Measurements from ENCODE around the gene COL15A1. TPM values are rescaled to one million over a fixed set of nuclear protein-coding genes. Genes with fewer than 3 reads are reported as not detected.

COL15A1 gene
- total and polyA plus RNA-seq, 2 of the 8 experiments (the other 6 are each of a cell fraction or from before 2014, with no cell fraction given): 0.12 to 0.15 TPM

DNA sequence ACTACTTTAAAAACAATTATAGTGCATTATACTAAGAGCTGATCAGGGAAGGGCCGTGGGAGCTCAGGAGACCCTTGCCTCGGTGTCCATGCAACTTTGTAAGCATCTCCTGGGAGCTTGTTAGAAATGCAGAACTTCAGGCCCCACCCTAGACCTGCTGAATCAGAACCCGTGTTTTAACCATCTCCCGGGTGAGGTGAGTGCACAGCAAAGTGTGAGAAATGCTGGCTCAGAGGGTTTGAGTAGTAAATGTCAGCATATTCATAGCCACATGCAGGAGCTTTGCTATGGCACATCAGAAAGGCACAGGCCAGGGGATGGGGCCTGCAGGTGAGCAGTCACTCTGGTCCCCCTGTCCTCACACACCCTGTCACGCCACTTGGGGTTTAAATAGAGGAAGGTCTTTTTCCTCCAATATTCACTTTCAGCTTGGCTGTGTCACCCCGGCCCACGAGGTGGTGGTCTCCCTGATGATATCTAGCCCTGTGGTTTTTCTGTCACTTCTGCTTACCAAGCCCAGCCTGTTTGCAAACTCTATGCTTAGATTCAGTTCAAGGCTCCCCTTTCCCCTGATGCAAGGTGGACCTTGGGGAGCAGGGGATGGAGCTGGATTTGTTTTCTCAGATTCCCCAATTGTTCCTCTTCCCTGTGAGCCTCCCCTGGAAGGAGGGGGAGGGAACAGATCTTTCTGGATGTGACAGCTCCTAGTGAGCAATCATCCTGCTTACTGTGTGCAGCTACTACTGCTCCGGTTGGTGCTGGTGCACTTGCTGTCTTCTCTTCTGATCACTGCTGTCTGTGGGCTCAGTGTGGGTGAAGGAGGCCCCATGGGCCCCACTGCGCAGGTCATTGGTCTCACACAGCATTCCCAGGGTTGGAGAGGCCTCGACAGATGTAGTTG lies 109.4 kb downstream of the COL15A1 start:
- Histone ChIP-seq H3K4ac (replicated peaks; ENCODE audit: insufficient read length, low read depth, low read length) (no peak overlapping the region), H4K8ac (ENCODE audit: extremely low read depth, insufficient read depth, low read length) (no peak overlapping the region), H2BK20ac (ENCODE audit: low read length) (no peak overlapping the region), H3K23me2 (ENCODE audit: low read depth, low read length) (no peaks in the 10 kb centered on the region), H3K9ac (replicated peaks in 1 of 4; ENCODE audit: extremely low read depth in 1 of 4, low read depth in 3 of 4, low read length in 3 of 4) (no peak overlapping the region), H3K79me1 (ENCODE audit: low read depth, low read length) (no peaks in the 10 kb centered on the region), H3K27ac (ENCODE audit: low read depth, low read length) (no peak overlapping the region), H3K79me2 (ENCODE audit: control insufficient read depth in 1 of 2, insufficient read depth in 2 of 2, low read length in 2 of 2) (no peaks in the 10 kb centered on the region), H3K4me1 (replicated peaks in 1 of 4; ENCODE audit: control insufficient read depth in 3 of 4, insufficient read depth in 4 of 4, low read length in 3 of 4) (no peaks in the 10 kb centered on the region), H2BK15ac (ENCODE audit: low read length) (no peak overlapping the region), H2AK5ac (ENCODE audit: low read depth, low read length) (no peak overlapping the region), H3K14ac (ENCODE audit: insufficient read length) (no peak overlapping the region), H2BK12ac (ENCODE audit: low read depth, low read length) (no peak overlapping the region), H3K18ac (ENCODE audit: extremely low read depth, low read length) (no peak overlapping the region), H3K36me3 (ENCODE audit: control insufficient read depth in 2 of 4, insufficient read depth in 4 of 4, low read length in 3 of 4) (no peaks in the 10 kb centered on the region), H3K4me3 (ENCODE audit: extremely low read depth in 1 of 4, insufficient read depth in 2 of 4, low read depth in 3 of 4, low read length in 4 of 4) (no peak overlapping the region), H3K27me3 (replicated peaks in 1 of 4; ENCODE audit: control insufficient read depth in 3 of 4, extremely low read depth in 1 of 4, insufficient read depth in 3 of 4, low read length in 3 of 4) (no peaks in the 10 kb centered on the region), H3K56ac (replicated peaks; ENCODE audit: insufficient read length, low read depth, low read length) (no peak overlapping the region), H4K5ac (ENCODE audit: insufficient read length, low read depth, low read length) (no peak overlapping the region), H4K20me1 (replicated peaks in 1 of 2; ENCODE audit: control insufficient read depth in 1 of 2, insufficient read depth in 2 of 2, low read length in 2 of 2) (no peaks in the 10 kb centered on the region), H3K9me3 (ENCODE audit: insufficient read depth in 2 of 2, low read depth in 1 of 2, low read length in 1 of 2) (no peaks in the 10 kb centered on the region), H2AFZ (ENCODE audit: low read length) (no peak overlapping the region), H2BK5ac (ENCODE audit: low read depth, low read length) (no peak overlapping the region), H2BK120ac (replicated peaks; ENCODE audit: low read depth, low read length) (no peak overlapping the region), H4K91ac (replicated peaks; ENCODE audit: insufficient read length, low read length) (no peak overlapping the region), H3K23ac (ENCODE audit: insufficient read length) (no peak overlapping the region), H3K4me2 (ENCODE audit: insufficient read depth in 1 of 2, low read depth in 2 of 2, low read length in 2 of 2) (no peak overlapping the region)
- POLR2A ChIA-PET (ENCODE audit: partially characterized antibody): no interaction called here
- CTCF ChIA-PET (ENCODE audit: partially characterized antibody): interaction anchor here (0.9 to 1.7 kb wide), 5 partner anchors 20 to 205 kb away, joined by 3 to 5 read pairs (median 4); no protein-coding TSS in a partner anchor
- DNase-seq (ENCODE audit: low read depth in 1 of 2, low spot score in 2 of 2): no peak
- 87% methylated on average over 10 of the region's 10 CpGs; no CpG with 5 or more reads in 1 of the 2 experiments for WGBS, 2 experiments (ENCODE audit: extremely low coverage in 1 of 2, insufficient coverage in 1 of 2, insufficient read length in 1 of 2, insufficient replicate concordance in 2 of 2, low coverage in 1 of 2, low lambda C conversion rate in 2 of 2, missing lambda C conversion rate in 1 of 2)
- FAIRE-seq: no peak
- no peak for TF ChIP-seq FOSL1 (IDR thresholded peaks at IDR 0.05; ENCODE audit: insufficient read depth, low read depth, low read length)
- no peak for TF ChIP-seq BCL11A (IDR thresholded peaks at IDR 0.05; ENCODE audit: low read depth in 2 of 2, low read length in 2 of 2)
- TF ChIP-seq CHD1 (IDR thresholded peaks at IDR 0.05; ENCODE audit: low read depth, low read length): no peak
- TF ChIP-seq NRF1 (IDR thresholded peaks at IDR 0.05; ENCODE audit: low read depth, low read length): no peak
- TF ChIP-seq SIRT6 (IDR thresholded peaks at IDR 0.05; ENCODE audit: low read length): no peak
- no peak for TF ChIP-seq CREB1 (IDR thresholded peaks at IDR 0.05)
- no peak for TF ChIP-seq SP4 (IDR thresholded peaks at IDR 0.05; ENCODE audit: low read length)
- TF ChIP-seq, protein P1, sequence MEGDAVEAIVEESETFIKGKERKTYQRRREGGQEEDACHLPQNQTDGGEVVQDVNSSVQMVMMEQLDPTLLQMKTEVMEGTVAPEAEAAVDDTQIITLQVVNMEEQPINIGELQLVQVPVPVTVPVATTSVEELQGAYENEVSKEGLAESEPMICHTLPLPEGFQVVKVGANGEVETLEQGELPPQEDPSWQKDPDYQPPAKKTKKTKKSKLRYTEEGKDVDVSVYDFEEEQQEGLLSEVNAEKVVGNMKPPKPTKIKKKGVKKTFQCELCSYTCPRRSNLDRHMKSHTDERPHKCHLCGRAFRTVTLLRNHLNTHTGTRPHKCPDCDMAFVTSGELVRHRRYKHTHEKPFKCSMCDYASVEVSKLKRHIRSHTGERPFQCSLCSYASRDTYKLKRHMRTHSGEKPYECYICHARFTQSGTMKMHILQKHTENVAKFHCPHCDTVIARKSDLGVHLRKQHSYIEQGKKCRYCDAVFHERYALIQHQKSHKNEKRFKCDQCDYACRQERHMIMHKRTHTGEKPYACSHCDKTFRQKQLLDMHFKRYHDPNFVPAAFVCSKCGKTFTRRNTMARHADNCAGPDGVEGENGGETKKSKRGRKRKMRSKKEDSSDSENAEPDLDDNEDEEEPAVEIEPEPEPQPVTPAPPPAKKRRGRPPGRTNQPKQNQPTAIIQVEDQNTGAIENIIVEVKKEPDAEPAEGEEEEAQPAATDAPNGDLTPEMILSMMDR (IDR thresholded peaks at IDR 0.05; ENCODE audit: control extremely low read depth in 1 of 3, insufficient read depth in 1 of 3, low read depth in 1 of 3, low read length in 3 of 3): no peak
- no peak for TF ChIP-seq YY1 (IDR thresholded peaks at IDR 0.05; ENCODE audit: low read depth, low read length)
- TF ChIP-seq SP1 (IDR thresholded peaks at IDR 0.05; ENCODE audit: low read depth, low read length): no peak
- TF ChIP-seq JUN (IDR thresholded peaks at IDR 0.05; ENCODE audit: low read depth, low read length): no peak
- TF ChIP-seq BRCA1 (IDR thresholded peaks at IDR 0.05; ENCODE audit: low read depth, low read length): no peak

Measured in H1 (cell line).